K562 (cell line): ENCODE results near the gene BOLL. TPM values are rescaled to one million over a fixed set of nuclear protein-coding genes. Genes with fewer than 3 reads are reported as not detected.

Experiments
- ADNP ChIP-seq: fragments of 200-800 bp; sonication (Bioruptor generic); IDR thresholded peaks from 2 replicates; pipeline ENCODE4 v1.6.1; 2016; ENCODE audit warnings: missing genetic modification characterization, missing compliant biosample characterization
- ARID2 ChIP-seq: fragments of 450-650 bp; IDR thresholded peaks from 2 replicates; pipeline ENCODE4 v1.6.1; 2017; ENCODE audit warnings: antibody characterized with exemption, mild to moderate bottlenecking
- ARNT ChIP-seq, 2 experiments: fragments of 450-650 bp; IDR thresholded peaks; 2 replicates each; pipeline ENCODE4 v1.6.1; 2016; ENCODE audit warnings: mild to moderate bottlenecking in 1 of 2
- ASH1L ChIP-seq: fragments of 450-650 bp; IDR thresholded peaks from 2 replicates; pipeline ENCODE4 v1.6.1; 2018; ENCODE audit warnings: borderline replicate concordance, mild to moderate bottlenecking, low read depth; ENCODE audit not compliant: partially characterized antibody
- ATF7 ChIP-seq: fragments of 450-650 bp; IDR thresholded peaks from 2 replicates; pipeline ENCODE4 v1.7.1; 2014; ENCODE audit warnings: mild to moderate bottlenecking, moderate library complexity
- CBX8 ChIP-seq: fragments of 200-600 bp; sonication (generic); IDR thresholded peaks from 2 replicates; pipeline ENCODE4 v1.6.1; 2012; ENCODE audit warnings: borderline replicate concordance, mixed run types, low read depth, mild to moderate bottlenecking, moderate library complexity, mixed read lengths, low read length, control low read depth, inconsistent platforms; ENCODE audit not compliant: poor library complexity, severe bottlenecking; ENCODE audit errors: extremely low read depth
- E2F6 ChIP-seq, 2 experiments: IDR thresholded peaks; 2 replicates each; pipeline ENCODE4 v1.6.1; 2011; ENCODE audit warnings: borderline replicate concordance in 1 of 2, control low read depth in 1 of 2, low read depth in 1 of 2, low read length in 1 of 2, mild to moderate bottlenecking in 1 of 2, mixed read lengths in 1 of 2, moderate library complexity in 1 of 2; ENCODE audit not compliant: insufficient read depth in 1 of 2, insufficient read length in 1 of 2, poor library complexity in 1 of 2, severe bottlenecking in 1 of 2; ENCODE audit errors: extremely low read depth in 1 of 2
- FOS ChIP-seq: IDR thresholded peaks from 3 replicates; pipeline ENCODE4 v1.6.1; 2011; ENCODE audit not compliant: insufficient read length; ENCODE audit errors: extremely low read depth
- JUND ChIP-seq, 2 experiments: IDR thresholded peaks; 2 replicates in 1 of 2; 3 replicates in 1 of 2; pipeline ENCODE4 v1.6.1; 2011; ENCODE audit warnings: borderline replicate concordance in 2 of 2, low read depth in 2 of 2, low read length in 2 of 2, improper control_type of control experiment in 1 of 2, missing biosample characterization in 1 of 2, missing genetic modification characterization in 1 of 2, missing genetic modification reagents in 1 of 2
- KDM1A ChIP-seq, 2 experiments: fragments of 450-650 bp; IDR thresholded peaks; 2 replicates each; pipeline ENCODE4 v1.6.1; 2016; ENCODE audit warnings: mild to moderate bottlenecking in 2 of 2
- MAFF ChIP-seq: IDR thresholded peaks from 2 replicates; pipeline ENCODE4 v1.6.1; 2012; ENCODE audit warnings: low read length, improper control_type of control experiment
- MAFG ChIP-seq: fragments of 450-650 bp; conservative IDR thresholded peaks from 2 replicates; pipeline ENCODE4 v1.6.1; 2016; ENCODE audit warnings: missing genetic modification characterization, missing compliant biosample characterization
- NCOR1 ChIP-seq: fragments of 450-650 bp; IDR thresholded peaks from 2 replicates; pipeline ENCODE4 v1.6.1; 2016; ENCODE audit warnings: mild to moderate bottlenecking, moderate library complexity
- PYGO2 ChIP-seq: fragments of 450-650 bp; IDR thresholded peaks from 2 replicates; pipeline ENCODE4 v1.6.1; 2016; ENCODE audit warnings: mild to moderate bottlenecking, missing genetic modification characterization, moderate library complexity, missing compliant biosample characterization
- RBBP5 ChIP-seq: fragments of 200-600 bp; sonication (generic); IDR thresholded peaks from 2 replicates; pipeline ENCODE4 v1.6.1; 2012; ENCODE audit warnings: borderline replicate concordance, mild to moderate bottlenecking, low read length, control low read depth, inconsistent platforms; ENCODE audit not compliant: insufficient read depth, poor library complexity, severe bottlenecking
- RNF2 ChIP-seq: sonication (generic); IDR thresholded peaks from 2 replicates; pipeline ENCODE4 v1.6.1; 2016
- SAP30 ChIP-seq: fragments of 200-600 bp; sonication (generic); IDR thresholded peaks from 2 replicates; pipeline ENCODE4 v1.6.1; 2012; ENCODE audit warnings: borderline replicate concordance, low read depth, mild to moderate bottlenecking, moderate library complexity, low read length, control low read depth, inconsistent platforms; ENCODE audit not compliant: insufficient read depth, poor library complexity, severe bottlenecking
- SMARCA4 ChIP-seq: fragments of 450-650 bp; IDR thresholded peaks from 2 replicates; pipeline ENCODE4 v1.6.1; 2016
- TGIF2 ChIP-seq: sonication (generic); formaldehyde crosslinking; IDR thresholded peaks from 2 replicates; pipeline ENCODE4 v1.8.1; 2022; ENCODE audit warnings: mild to moderate bottlenecking, missing genetic modification reagents, moderate library complexity
- ZNF583 ChIP-seq: fragments of 250-450 bp; sonication (Bioruptor Pico); IDR thresholded peaks from 2 replicates; pipeline ENCODE4 v1.4.0; 2020
- ZNF584 ChIP-seq: fragments of 200-800 bp; sonication (Bioruptor generic); IDR thresholded peaks from 2 replicates; pipeline ENCODE4 v1.6.1; 2016; ENCODE audit warnings: low read depth, mild to moderate bottlenecking, missing genetic modification characterization, missing compliant biosample characterization
- polyA plus RNA-seq, 8 experiments: library from polyadenylated mRNA; depleted of rRNA in 4 of 8; stranded (reverse) in 5 of 8; unstranded in 3 of 8; fragments of >200 nt; fragmentation: Nextera tagmentation in 2 of 8; fragmentation: Illumina TruSeq in 1 of 8; extraction: Ambion mirVana in 2 of 8; extraction: Trizol in 1 of 8; gene quantifications; 2 replicates each; pipeline versions ENCODE4 v1.2.1 to v1.2.3, GENCODE V29; 2011 to 2014; ENCODE audit warnings: inconsistent platforms in 1 of 8, missing spikeins in 1 of 8
- total RNA-seq, 7 experiments: library from RNA; depleted of rRNA in 6 of 7; stranded (reverse); fragments of >200 nt in 6 of 7; fragmentation: Illumina TruSeq in 2 of 7; extraction: Trizol in 2 of 7; gene quantifications; 2 replicates each; pipeline versions ENCODE4 v1.2.1 to v1.2.3, GENCODE V29; 2011 to 2021; ENCODE audit warnings: low replicate concordance in 1 of 7
- TF ChIP-seq, protein P1 (sequence below): fragments of 450-650 bp; IDR thresholded peaks from 2 replicates; pipeline ENCODE4 v1.6.1; 2016; ENCODE audit warnings: borderline replicate concordance

The BOLL gene
- total and polyA plus RNA-seq, 9 of the 15 experiments (the other 6 are each of a cell fraction or from before 2014, with no cell fraction given): 0.11 to 0.55 (median 0.19) TPM; not detected in 1

- TF ChIP-seq, protein P1, sequence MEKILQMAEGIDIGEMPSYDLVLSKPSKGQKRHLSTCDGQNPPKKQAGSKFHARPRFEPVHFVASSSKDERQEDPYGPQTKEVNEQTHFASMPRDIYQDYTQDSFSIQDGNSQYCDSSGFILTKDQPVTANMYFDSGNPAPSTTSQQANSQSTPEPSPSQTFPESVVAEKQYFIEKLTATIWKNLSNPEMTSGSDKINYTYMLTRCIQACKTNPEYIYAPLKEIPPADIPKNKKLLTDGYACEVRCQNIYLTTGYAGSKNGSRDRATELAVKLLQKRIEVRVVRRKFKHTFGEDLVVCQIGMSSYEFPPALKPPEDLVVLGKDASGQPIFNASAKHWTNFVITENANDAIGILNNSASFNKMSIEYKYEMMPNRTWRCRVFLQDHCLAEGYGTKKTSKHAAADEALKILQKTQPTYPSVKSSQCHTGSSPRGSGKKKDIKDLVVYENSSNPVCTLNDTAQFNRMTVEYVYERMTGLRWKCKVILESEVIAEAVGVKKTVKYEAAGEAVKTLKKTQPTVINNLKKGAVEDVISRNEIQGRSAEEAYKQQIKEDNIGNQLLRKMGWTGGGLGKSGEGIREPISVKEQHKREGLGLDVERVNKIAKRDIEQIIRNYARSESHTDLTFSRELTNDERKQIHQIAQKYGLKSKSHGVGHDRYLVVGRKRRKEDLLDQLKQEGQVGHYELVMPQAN: 0 out of 2 replicates have a peak, but pooled peaks have one; percentile 46
- no peak for TF ChIP-seq ZNF584 (CRISPR knock-in tag)
- TF ChIP-seq RNF2: no peak
- TF ChIP-seq MAFG: no peak
- TF ChIP-seq MAFF: no peak
- TF ChIP-seq NCOR1: peak; percentile 43; the same call in 1 of the 2 replicates
- no peak for TF ChIP-seq ZNF583 (CRISPR knock-in tag)
- TF ChIP-seq RBBP5: no peak
- 0 out of 2 replicates have a peak, but pooled peaks have one; percentile 21 for TF ChIP-seq SMARCA4
- peak in 1 of 2 experiments; percentile 99; a peak in 2 of 4 replicates for TF ChIP-seq KDM1A (IDR thresholded peaks at IDR 0.05)
- TF ChIP-seq ARID2: peak; percentile 93
- peak in 1 of 2 experiments; percentile 54 for TF ChIP-seq E2F6 (IDR thresholded peaks at IDR 0.05; ENCODE audit: borderline replicate concordance in 1 of 2, extremely low read depth in 1 of 2, insufficient read depth in 1 of 2, insufficient read length in 1 of 2, low read depth in 1 of 2, low read length in 1 of 2, poor library complexity in 1 of 2, severe bottlenecking in 1 of 2)
- TF ChIP-seq CBX8: no peak
- TF ChIP-seq JUND (IDR thresholded peaks at IDR 0.05; ENCODE audit: borderline replicate concordance, low read depth, low read length): 0 out of 2 replicates have a peak, but pooled peaks have one; percentile 17
- TF ChIP-seq JUND (tag; IDR thresholded peaks at IDR 0.05; ENCODE audit: borderline replicate concordance, low read depth, low read length): no peak; the same call in 2 of the 3 replicates
- peak; percentile 64 for TF ChIP-seq SAP30
- no peak for TF ChIP-seq PYGO2 (tag)
- TF ChIP-seq ATF7: peak; percentile 45; the same call in 1 of the 2 replicates
- TF ChIP-seq ASH1L: peak; percentile 81
- TF ChIP-seq TGIF2 (CRISPR knock-in tag): 0 out of 2 replicates have a peak, but pooled peaks have one; percentile 14
- TF ChIP-seq FOS: peak; percentile 88
- no peak for TF ChIP-seq ADNP
- no peak for TF ChIP-seq ARNT (IDR thresholded peaks at IDR 0.05)
Observed at GRCh38 chr2:197804049-197804757, 19.1 kb upstream of the BOLL start, which contains the start of gene PLCL1 (continued).
